ENCODE measurements around the gene GATAD2B.

- TF ChIP-seq CTCF (IDR thresholded peaks at IDR 0.05 in 4 of 5, conservative IDR thresholded peaks at IDR 0.05 in 1 of 5): no peak
- TF ChIP-seq POLR2A (IDR thresholded peaks at IDR 0.05): no peak
Observed at GRCh38 chr1:153791648-153792253, 131.0 kb downstream of the GATAD2B start.
